Stimulated activated CD8-positive, alpha-beta memory T cell treated with anti-CD3 and anti-CD28 coated beads, Interleukin-15, amount 100 ng/mL, for 24 hours (primary cell): Measurements from ENCODE around the gene RCBTB1.

Experiments
- DNase-seq: peaks from one replicate; pipeline ENCODE4 v3.0.0-alpha.2; 2020; ENCODE audit warnings: low read depth

RCBTB1 gene

GRCh38 chr13:49559006-49559405 is 26.4 kb downstream of the RCBTB1 start:
- DNase-seq = no peak

- DNase-seq = no peak
Measured at GRCh38 chr13:49554387-49554786, 31.0 kb downstream of the RCBTB1 start.

GRCh38 chr13:49553888-49554287 is 31.5 kb downstream of the RCBTB1 start:
- no peak for DNase-seq

- no peak for DNase-seq
Measured at GRCh38 chr13:49550942-49551644, 34.3 kb downstream of the RCBTB1 start.

GRCh38 chr13:49549289-49549688 is 36.1 kb downstream of the RCBTB1 start:
- no peak for DNase-seq

- DNase-seq = no peak
Measured at GRCh38 chr13:49546561-49546960, 38.8 kb downstream of the RCBTB1 start.

GRCh38 chr13:49545661-49546060 is 39.7 kb downstream of the RCBTB1 start:
- DNase-seq = no peak

- DNase-seq = no peak
Measured at GRCh38 chr13:49543656-49544055, 41.7 kb downstream of the RCBTB1 start.

GRCh38 chr13:49540552-49540951 is 44.8 kb downstream of the RCBTB1 start:
- no peak for DNase-seq

- no peak for DNase-seq
Measured at GRCh38 chr13:49539746-49540145, 45.6 kb downstream of the RCBTB1 start.

- no peak for DNase-seq
Measured at GRCh38 chr13:49539313-49539712, 46.0 kb downstream of the RCBTB1 start.

- no peak for DNase-seq
Measured at GRCh38 chr13:49538404-49538803, 47.0 kb downstream of the RCBTB1 start.

- no peak for DNase-seq
Measured at GRCh38 chr13:49536144-49536873, 49.0 kb downstream of the RCBTB1 start.

GRCh38 chr13:49533591-49534269 is 51.6 kb downstream of the RCBTB1 start:
- no peak for DNase-seq

- no peak for DNase-seq
Measured at GRCh38 chr13:49533011-49533410, 52.3 kb downstream of the RCBTB1 start.

- no peak for DNase-seq
Measured at GRCh38 chr13:49532593-49532992, 52.8 kb downstream of the RCBTB1 start.

GRCh38 chr13:49530457-49530856 is 54.9 kb downstream of the RCBTB1 start:
- no peak for DNase-seq

- DNase-seq = no peak
Measured at GRCh38 chr13:49528161-49528560, 57.2 kb downstream of the RCBTB1 start.

GRCh38 chr13:49527123-49527522 is 58.2 kb downstream of the RCBTB1 start:
- DNase-seq = no peak

GRCh38 chr13:49524740-49525501 is 60.4 kb downstream of the RCBTB1 start:
- no peak for DNase-seq

GRCh38 chr13:49521224-49521623 is 64.1 kb downstream of the RCBTB1 start:
- DNase-seq = no peak

- no peak for DNase-seq
Measured at GRCh38 chr13:49517461-49517860, 67.9 kb downstream of the RCBTB1 start.
